GM18502 (cell line): Measurements from ENCODE around the gene UBE4A.

Source experiments
- ATAC-seq: cut with Tn5 transposase; IDR thresholded peaks from one replicate; pipeline ENCODE4 v1.9.1; 2021; ENCODE audit warnings: mild to moderate bottlenecking; ENCODE audit not compliant: unreplicated experiment, poor library complexity

Gene UBE4A

DNA sequence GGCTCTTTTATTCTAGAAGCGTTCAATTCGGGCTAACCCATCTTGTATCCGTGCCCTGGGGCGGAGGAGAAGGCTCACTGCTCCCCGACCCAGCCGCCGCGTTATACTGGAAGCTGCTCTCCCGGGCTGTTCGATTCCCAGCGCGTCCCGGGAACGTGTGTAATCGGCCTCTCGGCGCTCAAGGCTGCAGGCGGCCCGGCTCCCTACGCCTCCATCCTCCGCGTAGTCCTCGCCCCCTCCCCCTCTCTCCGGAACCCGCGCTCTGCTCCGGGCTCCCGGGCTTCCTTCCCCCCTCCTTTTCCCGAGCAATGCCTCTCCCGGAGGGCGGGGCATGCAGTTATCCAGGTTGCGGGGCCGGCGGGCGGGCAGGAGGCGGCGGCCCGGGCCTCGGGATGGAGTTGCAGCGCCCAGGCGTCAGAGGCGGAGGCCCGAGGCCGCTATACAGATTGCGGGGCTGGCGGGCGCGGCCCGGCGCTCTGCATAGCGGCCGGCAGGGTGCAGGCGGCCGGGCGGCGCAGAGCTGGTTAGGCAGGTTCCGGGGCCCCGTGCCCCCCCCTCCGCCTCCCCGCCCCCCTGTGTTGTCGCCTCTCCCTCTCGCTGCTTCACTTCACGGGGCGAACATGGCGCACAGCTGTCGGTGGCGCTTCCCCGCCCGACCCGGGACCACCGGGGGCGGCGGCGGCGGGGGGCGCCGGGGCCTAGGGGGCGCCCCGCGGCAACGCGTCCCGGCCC, 76.7 kb downstream of the UBE4A start, which contains the start of gene KMT2A:
KMT2A (plus strand) TSS at position 600 of the 732 bp plus-strand sequence; CDS start at position 621, 21 bp downstream.
- ATAC-seq = peak; percentile 49

- no peak for ATAC-seq
These were observed 77.3 kb downstream of the UBE4A start for GRCh38 chr11:118436639-118437207.

- no peak for ATAC-seq
These were observed 78.1 kb downstream of the UBE4A start for GRCh38 chr11:118437208-118438125.

- no peak for ATAC-seq
These were observed 79.0 kb downstream of the UBE4A start for GRCh38 chr11:118438314-118438931.

DNA sequence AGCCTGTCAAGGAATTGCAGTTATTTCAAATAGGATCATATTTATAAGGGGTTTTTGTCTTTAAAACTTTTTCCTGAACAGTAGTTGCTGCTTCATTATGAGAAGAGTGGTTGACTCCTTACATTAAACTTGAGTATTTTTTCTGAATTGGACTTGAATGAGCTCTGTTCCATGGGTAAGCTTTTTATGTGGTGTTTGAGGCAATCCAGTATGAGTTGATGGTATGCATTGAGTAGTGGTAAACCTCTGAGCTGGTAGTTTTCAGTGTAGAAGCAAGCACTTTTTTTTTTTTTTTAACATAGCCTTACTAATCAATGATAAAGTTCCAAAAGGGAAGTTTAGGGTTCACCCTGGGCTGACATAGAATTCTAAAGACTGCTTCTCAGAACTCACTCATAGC, 80.2 kb downstream of the UBE4A start:
- no peak for ATAC-seq

DNA sequence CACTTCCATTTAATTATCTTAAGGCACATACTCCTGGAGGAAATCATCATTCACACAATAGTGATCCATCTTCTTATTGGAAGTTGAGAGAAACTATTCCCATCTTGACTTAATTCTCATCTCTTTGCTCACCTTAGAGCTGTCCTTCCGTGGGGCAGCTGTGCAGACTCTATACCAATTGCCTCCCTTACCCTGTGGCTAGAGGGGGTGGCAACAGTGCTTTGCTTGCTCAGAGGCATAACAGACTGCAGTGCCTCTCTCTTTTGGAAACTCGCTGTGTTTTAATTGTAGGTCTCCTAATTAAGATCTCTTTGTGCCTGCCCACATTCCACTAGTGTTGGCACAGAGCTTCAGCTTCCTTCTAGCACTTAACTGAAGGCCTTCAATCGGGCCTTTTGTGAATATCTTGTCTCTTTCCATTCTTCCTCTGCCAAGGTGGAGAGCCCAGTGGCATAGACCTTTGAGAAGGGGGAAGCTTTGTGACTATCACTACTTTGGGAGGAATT, 82.4 kb downstream of the UBE4A start:
- no peak for ATAC-seq

DNA sequence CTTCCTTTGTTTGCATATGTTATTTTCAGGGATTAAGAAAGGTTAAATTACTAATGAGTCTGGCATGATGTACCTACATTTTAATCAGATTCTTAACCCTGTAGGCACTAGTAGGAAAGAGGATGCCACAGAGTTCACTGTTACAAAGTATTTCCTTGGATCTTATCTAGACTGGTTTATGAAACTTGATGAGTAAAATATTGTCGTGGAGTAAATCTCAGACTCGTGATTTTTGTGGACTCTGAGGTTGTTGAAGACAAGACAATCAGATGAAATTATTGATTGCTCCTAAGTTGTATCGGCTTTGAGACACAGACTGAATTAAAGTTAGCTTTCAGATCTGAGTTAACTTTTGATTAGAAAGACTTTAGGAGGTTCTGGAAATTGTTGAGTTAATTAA, 82.9 kb downstream of the UBE4A start:
- no peak for ATAC-seq

DNA sequence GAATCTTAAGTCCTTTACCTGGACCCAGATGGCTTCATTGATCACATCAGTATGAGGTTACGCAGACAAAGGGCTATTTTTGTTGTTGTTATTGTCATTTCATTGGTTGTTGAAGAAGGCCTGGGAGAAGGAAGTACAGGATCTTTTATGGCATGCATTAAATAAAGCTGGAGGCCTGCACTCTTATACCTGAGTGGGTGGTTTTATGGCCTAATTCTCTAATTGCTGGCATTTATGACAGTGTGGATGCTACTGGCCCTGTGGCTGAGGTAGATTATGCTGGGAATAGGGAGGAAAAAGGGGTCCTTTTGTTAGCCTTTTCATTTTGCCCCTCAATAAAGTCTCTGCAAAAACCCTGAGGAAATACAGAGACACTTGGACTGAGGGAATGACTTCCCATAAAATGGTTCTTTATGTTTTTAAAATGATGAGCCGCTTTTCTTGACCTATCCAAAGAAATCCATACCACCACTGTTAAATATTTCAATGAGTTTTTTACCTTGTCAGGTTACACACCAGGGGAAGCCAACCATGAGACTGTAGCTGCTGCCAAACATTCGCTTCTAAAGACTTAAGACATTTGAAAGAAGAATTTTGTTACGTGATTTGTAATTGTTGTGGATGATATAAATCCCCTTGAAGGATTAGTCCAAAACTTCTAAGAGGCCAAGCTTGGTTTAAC, 83.6 kb downstream of the UBE4A start:
- ATAC-seq = no peak

- no peak for ATAC-seq
These were observed 84.3 kb downstream of the UBE4A start for GRCh38 chr11:118443590-118444218.

DNA sequence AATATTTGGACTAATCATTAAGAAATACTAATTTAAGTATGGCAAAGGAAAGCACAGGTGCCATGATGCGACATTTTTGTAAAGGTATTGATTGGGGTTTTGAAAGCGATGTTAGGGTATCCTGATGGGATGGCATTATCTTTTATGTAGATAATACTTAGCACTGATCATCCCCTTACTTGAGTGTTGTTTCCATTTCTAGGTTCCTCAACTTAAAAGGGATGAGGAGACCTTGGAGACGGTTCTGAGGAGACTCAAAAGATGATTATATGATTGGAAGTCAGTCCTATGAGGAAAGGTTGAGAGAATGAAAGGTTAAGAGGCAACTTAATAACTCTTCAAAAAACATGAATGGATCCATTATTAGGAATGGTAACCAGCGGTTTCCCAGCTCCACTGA, 88.0 kb downstream of the UBE4A start:
- no peak for ATAC-seq

- peak; percentile 79 for ATAC-seq
These were observed 88.9 kb downstream of the UBE4A start for GRCh38 chr11:118448294-118448693.
